ENCODE data around the gene CNGA2.

DNA sequence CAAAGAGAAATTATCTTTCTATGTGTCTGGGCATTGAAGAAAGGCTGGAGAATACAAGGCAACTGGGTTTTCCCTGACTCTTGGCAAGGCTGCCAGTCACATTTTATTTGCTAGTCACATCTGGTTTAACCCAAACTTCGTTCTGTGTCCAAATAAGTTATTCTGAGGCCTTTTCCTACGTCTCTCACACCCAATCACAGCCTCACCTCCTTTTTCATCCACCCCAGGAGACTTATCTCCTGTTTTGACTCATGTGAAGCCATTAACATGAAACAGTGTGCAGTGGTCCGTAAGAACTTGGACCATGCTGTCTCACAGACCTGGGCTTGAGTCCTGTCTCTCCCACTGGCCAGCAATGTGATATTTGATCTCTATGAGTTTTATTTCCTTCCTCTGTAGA, 59.3 kb downstream of the CNGA2 start:
- TF ChIP-seq EP300 (IDR thresholded peaks at IDR 0.05; ENCODE audit: borderline replicate concordance in 1 of 2, control insufficient read depth in 1 of 2, low read depth in 2 of 2, low read length in 2 of 2), result no peak
- TF ChIP-seq POLR2AphosphoS5 (IDR thresholded peaks at IDR 0.05; ENCODE audit: low read length), result no peak
- TF ChIP-seq ZZZ3 (IDR thresholded peaks at IDR 0.05; ENCODE audit: control insufficient read depth, insufficient read length, low read depth), result no peak
- TF ChIP-seq, protein P1, sequence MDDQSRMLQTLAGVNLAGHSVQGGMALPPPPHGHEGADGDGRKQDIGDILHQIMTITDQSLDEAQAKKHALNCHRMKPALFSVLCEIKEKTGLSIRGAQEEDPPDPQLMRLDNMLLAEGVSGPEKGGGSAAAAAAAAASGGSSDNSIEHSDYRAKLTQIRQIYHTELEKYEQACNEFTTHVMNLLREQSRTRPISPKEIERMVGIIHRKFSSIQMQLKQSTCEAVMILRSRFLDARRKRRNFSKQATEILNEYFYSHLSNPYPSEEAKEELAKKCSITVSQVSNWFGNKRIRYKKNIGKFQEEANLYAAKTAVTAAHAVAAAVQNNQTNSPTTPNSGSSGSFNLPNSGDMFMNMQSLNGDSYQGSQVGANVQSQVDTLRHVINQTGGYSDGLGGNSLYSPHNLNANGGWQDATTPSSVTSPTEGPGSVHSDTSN (IDR thresholded peaks at IDR 0.05; ENCODE audit: insufficient replicate concordance, low read depth, low read length), result no peak
- TF ChIP-seq, protein P2, sequence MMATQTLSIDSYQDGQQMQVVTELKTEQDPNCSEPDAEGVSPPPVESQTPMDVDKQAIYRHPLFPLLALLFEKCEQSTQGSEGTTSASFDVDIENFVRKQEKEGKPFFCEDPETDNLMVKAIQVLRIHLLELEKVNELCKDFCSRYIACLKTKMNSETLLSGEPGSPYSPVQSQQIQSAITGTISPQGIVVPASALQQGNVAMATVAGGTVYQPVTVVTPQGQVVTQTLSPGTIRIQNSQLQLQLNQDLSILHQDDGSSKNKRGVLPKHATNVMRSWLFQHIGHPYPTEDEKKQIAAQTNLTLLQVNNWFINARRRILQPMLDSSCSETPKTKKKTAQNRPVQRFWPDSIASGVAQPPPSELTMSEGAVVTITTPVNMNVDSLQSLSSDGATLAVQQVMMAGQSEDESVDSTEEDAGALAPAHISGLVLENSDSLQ (IDR thresholded peaks at IDR 0.05), result no peak
- TF ChIP-seq, protein P3, sequence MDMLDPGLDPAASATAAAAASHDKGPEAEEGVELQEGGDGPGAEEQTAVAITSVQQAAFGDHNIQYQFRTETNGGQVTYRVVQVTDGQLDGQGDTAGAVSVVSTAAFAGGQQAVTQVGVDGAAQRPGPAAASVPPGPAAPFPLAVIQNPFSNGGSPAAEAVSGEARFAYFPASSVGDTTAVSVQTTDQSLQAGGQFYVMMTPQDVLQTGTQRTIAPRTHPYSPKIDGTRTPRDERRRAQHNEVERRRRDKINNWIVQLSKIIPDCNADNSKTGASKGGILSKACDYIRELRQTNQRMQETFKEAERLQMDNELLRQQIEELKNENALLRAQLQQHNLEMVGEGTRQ (IDR thresholded peaks at IDR 0.05; ENCODE audit: borderline replicate concordance, low read depth, low read length), result no peak
- TF ChIP-seq, protein P4, sequence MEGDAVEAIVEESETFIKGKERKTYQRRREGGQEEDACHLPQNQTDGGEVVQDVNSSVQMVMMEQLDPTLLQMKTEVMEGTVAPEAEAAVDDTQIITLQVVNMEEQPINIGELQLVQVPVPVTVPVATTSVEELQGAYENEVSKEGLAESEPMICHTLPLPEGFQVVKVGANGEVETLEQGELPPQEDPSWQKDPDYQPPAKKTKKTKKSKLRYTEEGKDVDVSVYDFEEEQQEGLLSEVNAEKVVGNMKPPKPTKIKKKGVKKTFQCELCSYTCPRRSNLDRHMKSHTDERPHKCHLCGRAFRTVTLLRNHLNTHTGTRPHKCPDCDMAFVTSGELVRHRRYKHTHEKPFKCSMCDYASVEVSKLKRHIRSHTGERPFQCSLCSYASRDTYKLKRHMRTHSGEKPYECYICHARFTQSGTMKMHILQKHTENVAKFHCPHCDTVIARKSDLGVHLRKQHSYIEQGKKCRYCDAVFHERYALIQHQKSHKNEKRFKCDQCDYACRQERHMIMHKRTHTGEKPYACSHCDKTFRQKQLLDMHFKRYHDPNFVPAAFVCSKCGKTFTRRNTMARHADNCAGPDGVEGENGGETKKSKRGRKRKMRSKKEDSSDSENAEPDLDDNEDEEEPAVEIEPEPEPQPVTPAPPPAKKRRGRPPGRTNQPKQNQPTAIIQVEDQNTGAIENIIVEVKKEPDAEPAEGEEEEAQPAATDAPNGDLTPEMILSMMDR (IDR thresholded peaks at IDR 0.05 in 2 of 3, conservative IDR thresholded peaks at IDR 0.05 in 1 of 3; ENCODE audit: control insufficient read depth in 2 of 3, extremely low read depth in 1 of 3, insufficient read depth in 1 of 3, low read depth in 3 of 3, low read length in 3 of 3), result no peak
- no peak for TF ChIP-seq EZH2 (IDR thresholded peaks at IDR 0.05; ENCODE audit: borderline replicate concordance, control insufficient read depth, low read depth, low read length)
- TF ChIP-seq HDAC6 (IDR thresholded peaks at IDR 0.05; ENCODE audit: unreplicated experiment), result no peak
- TF ChIP-seq YY1 (IDR thresholded peaks at IDR 0.05; ENCODE audit: low read depth, low read length), result no peak

Data from GM12878 (cell line).